Mesenchymal stem cell (in vitro differentiated cells and primary cell): ENCODE results near the gene DDAH1.

Experiments used
- DNase-seq: peaks from one replicate; pipeline ENCODE4 v3.0.0-alpha.2; 2013
- H2AFZ ChIP-seq: one replicate; pipeline ENCODE4 v1.6.1; 2013; ENCODE audit warnings: low read depth, mild to moderate bottlenecking, control low read depth, inconsistent platforms, low read length, moderate library complexity
- H2AK5ac ChIP-seq: 2 replicates; pipeline ENCODE4 v1.6.1; 2013; ENCODE audit warnings: low read length, moderate library complexity, mild to moderate bottlenecking, inconsistent platforms; ENCODE audit not compliant: severe bottlenecking
- H2BK120ac ChIP-seq: one replicate; pipeline ENCODE4 v1.6.1; 2013; ENCODE audit warnings: low read depth, mild to moderate bottlenecking, inconsistent platforms, low read length, moderate library complexity
- H2BK12ac ChIP-seq, 2 experiments: one replicate each; pipeline ENCODE4 v1.6.1; 2013; ENCODE audit warnings: inconsistent platforms in 2 of 2, low read length in 2 of 2, mild to moderate bottlenecking in 2 of 2, moderate library complexity in 2 of 2, control low read depth in 1 of 2
- H2BK15ac ChIP-seq: one replicate; pipeline ENCODE4 v1.6.1; 2013; ENCODE audit warnings: mild to moderate bottlenecking, low read depth, inconsistent platforms; ENCODE audit not compliant: poor library complexity, severe bottlenecking
- H2BK5ac ChIP-seq: 2 replicates; pipeline ENCODE4 v1.6.1; 2013; ENCODE audit warnings: low read depth, mild to moderate bottlenecking, low read length, control low read depth, inconsistent platforms; ENCODE audit not compliant: poor library complexity, severe bottlenecking
- H3K14ac ChIP-seq, 2 experiments: one replicate each; pipeline ENCODE4 v1.6.1; 2013; ENCODE audit warnings: inconsistent platforms in 2 of 2, low read length in 2 of 2, control low read depth in 1 of 2, mild to moderate bottlenecking in 1 of 2, moderate library complexity in 1 of 2
- H3K18ac ChIP-seq, 2 experiments: one replicate each; pipeline ENCODE4 v1.6.1; 2013; ENCODE audit warnings: inconsistent platforms in 2 of 2, low read length in 2 of 2, control low read depth in 1 of 2, low read depth in 1 of 2, mild to moderate bottlenecking in 1 of 2
- H3K23ac ChIP-seq, 2 experiments: one replicate each; pipeline ENCODE4 v1.6.1; 2013; ENCODE audit warnings: inconsistent platforms in 2 of 2, low read length in 2 of 2, mild to moderate bottlenecking in 2 of 2, moderate library complexity in 2 of 2, control low read depth in 1 of 2
- H3K27ac ChIP-seq: 2 replicates; pipeline ENCODE4 v1.5.1; 2013; ENCODE audit warnings: mild to moderate bottlenecking, moderate library complexity, low read length, control low read depth, inconsistent platforms; ENCODE audit not compliant: poor library complexity, severe bottlenecking
- H3K27me3 ChIP-seq, 2 experiments: 2 replicates each; pipeline versions ENCODE4 v1.6.1 to v1.7.0; 2013; ENCODE audit warnings: low read length in 2 of 2, mild to moderate bottlenecking in 2 of 2, moderate library complexity in 2 of 2, control low read depth in 1 of 2, inconsistent platforms in 1 of 2; ENCODE audit not compliant: control insufficient read depth in 1 of 2, insufficient read depth in 1 of 2
- H3K36me3 ChIP-seq, 2 experiments: 2 replicates each; pipeline versions ENCODE4 v1.6.1 to v1.7.0; 2013; ENCODE audit warnings: low read length in 2 of 2, control low read depth in 1 of 2, inconsistent platforms in 1 of 2, low read depth in 1 of 2, mild to moderate bottlenecking in 1 of 2; ENCODE audit not compliant: insufficient read depth in 2 of 2, control insufficient read depth in 1 of 2
- H3K4ac ChIP-seq, 2 experiments: one replicate each; pipeline ENCODE4 v1.6.1; 2013; ENCODE audit warnings: inconsistent platforms in 2 of 2, low read length in 2 of 2, mild to moderate bottlenecking in 2 of 2, moderate library complexity in 2 of 2, control low read depth in 1 of 2, low read depth in 1 of 2
- H3K4me1 ChIP-seq: 2 replicates; pipeline ENCODE4 v1.6.1; 2013; ENCODE audit warnings: low read depth, low read length, control low read depth; ENCODE audit not compliant: control insufficient read depth, insufficient read depth
- H3K4me2 ChIP-seq: 2 replicates; pipeline ENCODE4 v1.6.1; 2013; ENCODE audit warnings: low read length, mild to moderate bottlenecking, inconsistent platforms; ENCODE audit not compliant: poor library complexity, severe bottlenecking
- H3K4me3 ChIP-seq, 2 experiments: 2 replicates each; pipeline versions ENCODE4 v1.5.1 to v1.7.0; 2013; ENCODE audit warnings: low read length in 2 of 2, mild to moderate bottlenecking in 2 of 2, control low read depth in 1 of 2, low read depth in 1 of 2; ENCODE audit not compliant: insufficient read depth in 1 of 2
- H3K79me1 ChIP-seq: replicated peaks from 2 replicates; pipeline ENCODE4 v1.6.1; 2013; ENCODE audit warnings: mild to moderate bottlenecking, control low read depth, low read length, inconsistent platforms; ENCODE audit not compliant: poor library complexity, severe bottlenecking
- H3K9ac ChIP-seq: 2 replicates; pipeline ENCODE4 v1.7.0; 2013; ENCODE audit warnings: mild to moderate bottlenecking, low read length, moderate library complexity
- H3K9me3 ChIP-seq: 2 replicates; pipeline ENCODE4 v1.7.0; 2013; ENCODE audit warnings: mild to moderate bottlenecking, low read length; ENCODE audit not compliant: control insufficient read depth
- H4K8ac ChIP-seq: one replicate; pipeline ENCODE4 v1.6.1; 2013; ENCODE audit warnings: inconsistent platforms, mild to moderate bottlenecking, low read length, moderate library complexity
- H4K91ac ChIP-seq: one replicate; pipeline ENCODE4 v1.6.1; 2013; ENCODE audit warnings: mild to moderate bottlenecking, low read length, inconsistent platforms
- WGBS: methylation state at CpG from one replicate; pipeline ENCODE4 v1.1.7; 2013; ENCODE audit warnings: mixed read lengths; 5-methylcytosine and 5-hydroxymethylcytosine counted together

The DDAH1 gene

DNA sequence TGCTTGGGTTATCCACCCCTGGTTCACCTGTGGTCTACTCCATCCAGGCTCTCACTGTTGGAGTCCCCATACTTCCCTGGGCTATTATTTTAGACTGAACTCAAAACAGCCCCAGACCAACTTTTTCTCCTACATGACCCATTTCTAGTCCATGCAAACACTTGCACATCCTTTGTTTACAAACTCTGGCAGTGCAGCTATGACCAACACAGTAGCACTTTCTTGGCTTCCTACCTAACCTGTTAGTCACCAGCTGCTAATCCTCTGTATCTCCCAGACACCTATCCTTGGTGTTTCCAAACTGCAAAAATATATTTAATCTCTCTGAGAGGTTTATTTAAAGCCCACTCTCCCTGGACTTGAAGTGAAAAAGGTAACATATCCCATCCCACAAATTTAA, 90.8 kb downstream of the DDAH1 start:
- no peak overlapping the region for H4K91ac ChIP-seq
- H3K36me3 ChIP-seq = no peaks in the 10 kb centered on the region
- no peak overlapping the region for H3K4me3 ChIP-seq
- no peak overlapping the region for H2BK15ac ChIP-seq
- no peak overlapping the region for H3K9ac ChIP-seq
- no peak overlapping the region for H3K23ac ChIP-seq
- peak overlapping the region; percentile 37 for H3K27ac ChIP-seq
- no peak overlapping the region for H3K14ac ChIP-seq
- no peak overlapping the region for H3K4me2 ChIP-seq
- no peaks in the 10 kb centered on the region for H3K9me3 ChIP-seq
- H4K8ac ChIP-seq = no peak overlapping the region
- H2BK5ac ChIP-seq = no peak overlapping the region
- no peak overlapping the region for H3K4ac ChIP-seq
- H2AK5ac ChIP-seq = peak overlapping the region; percentile 36
- H2BK12ac ChIP-seq = peak overlapping the region in 1 of 2 experiments; percentile 24
- H3K18ac ChIP-seq = peak overlapping the region in 1 of 2 experiments; percentile 73
- DNase-seq = peak; percentile 89
- no peaks in the 10 kb centered on the region for H3K27me3 ChIP-seq
- H3K4me1 ChIP-seq = peaks cover 2% of the 10 kb centered on the region
- H2AFZ ChIP-seq = no peak overlapping the region
- peaks cover 9% of the 10 kb centered on the region for H3K79me1 ChIP-seq
- H2BK120ac ChIP-seq = no peak overlapping the region

DNA sequence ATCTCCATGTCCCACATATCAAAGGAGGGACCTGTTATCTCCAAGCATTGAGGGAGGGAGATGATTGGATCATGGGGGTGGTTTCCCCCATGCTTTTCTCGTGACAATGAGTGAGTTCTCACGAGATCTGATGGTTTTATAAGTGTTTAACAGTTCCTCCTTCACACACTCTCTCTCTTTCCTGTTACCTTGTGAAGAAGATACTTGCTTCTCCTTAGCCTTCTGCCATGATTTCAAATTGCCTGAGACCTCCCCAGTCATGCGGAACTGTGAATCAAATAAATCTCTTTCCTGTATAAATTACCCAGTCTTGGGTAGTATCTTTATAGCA, 91.6 kb downstream of the DDAH1 start:
- whole genome bisulfite sequencing = 71% methylated on average over 2 of the region's 3 CpGs
- H3K27ac ChIP-seq = no peak overlapping the region
- no peak overlapping the region for H3K14ac ChIP-seq
- peaks cover 2% of the 10 kb centered on the region for H3K4me1 ChIP-seq
- no peak overlapping the region for H2AFZ ChIP-seq
- no peak overlapping the region for H2BK120ac ChIP-seq
- no peak overlapping the region for H2BK15ac ChIP-seq
- no peaks in the 10 kb centered on the region for H3K9me3 ChIP-seq
- no peak overlapping the region for H3K23ac ChIP-seq
- H3K79me1 ChIP-seq = peaks cover 9% of the 10 kb centered on the region
- no peak overlapping the region for H3K4ac ChIP-seq
- H2AK5ac ChIP-seq = peak overlapping the region; percentile 8
- no peak overlapping the region for H4K8ac ChIP-seq
- H3K4me3 ChIP-seq = no peak overlapping the region
- no peaks in the 10 kb centered on the region for H3K36me3 ChIP-seq
- no peaks in the 10 kb centered on the region for H3K27me3 ChIP-seq
- H3K4me2 ChIP-seq = no peak overlapping the region
- no peak overlapping the region for H3K9ac ChIP-seq
- no peak overlapping the region for H4K91ac ChIP-seq
- H2BK12ac ChIP-seq = peak overlapping the region; percentile 3 to 81
- no peak overlapping the region for H2BK5ac ChIP-seq
- peak overlapping the region in 1 of 2 experiments; percentile 70 for H3K18ac ChIP-seq
- DNase-seq = no peak

DNA sequence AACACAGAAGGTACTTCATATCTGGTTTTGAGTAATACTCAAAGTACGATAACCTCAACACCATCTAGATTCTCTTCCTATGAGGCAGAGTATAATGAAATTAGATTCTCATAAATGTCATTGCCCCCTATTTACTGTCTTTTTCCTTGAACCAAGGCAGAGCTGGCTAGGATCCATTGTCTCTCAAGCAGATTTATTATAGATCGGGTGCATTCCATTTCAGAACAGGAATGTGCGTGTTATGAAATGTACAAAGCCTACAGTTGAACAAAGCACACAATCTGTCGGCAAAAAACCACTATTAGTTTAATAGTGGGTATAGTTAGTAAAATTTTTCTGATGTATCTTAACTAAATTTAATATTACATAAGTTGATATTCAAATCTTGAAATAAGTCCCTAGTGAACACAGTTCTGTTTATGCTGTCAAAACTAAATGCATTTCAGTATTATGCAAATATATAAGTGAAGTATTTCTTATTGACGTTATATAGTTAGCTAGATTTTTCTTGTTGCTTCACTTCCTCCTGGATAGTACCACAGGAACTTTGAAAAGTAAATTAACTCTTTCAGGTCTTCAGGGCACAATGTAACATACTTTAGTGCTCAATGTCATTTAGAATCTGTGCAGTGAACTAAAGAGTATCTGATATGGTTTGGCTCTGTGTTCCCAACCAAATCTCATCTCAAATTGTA, 92.1 kb downstream of the DDAH1 start:
- DNase-seq = peak; percentile 56
- Histone ChIP-seq H3K4ac (no peak overlapping the region), H2BK5ac (no peak overlapping the region), H4K91ac (no peak overlapping the region), H3K4me2 (no peak overlapping the region), H2BK12ac (no peak overlapping the region), H3K79me1 (peaks cover 9% of the 10 kb centered on the region), H3K4me3 (no peak overlapping the region), H3K9me3 (no peaks in the 10 kb centered on the region), H3K18ac (peak overlapping the region in 1 of 2 experiments; percentile 70), H3K4me1 (peaks cover 2% of the 10 kb centered on the region), H2AK5ac (peak overlapping the region; percentile 8), H2BK15ac (no peak overlapping the region), H2BK120ac (no peak overlapping the region), H3K14ac (no peak overlapping the region), H3K36me3 (no peaks in the 10 kb centered on the region), H3K9ac (no peak overlapping the region), H3K23ac (no peak overlapping the region), H3K27ac (no peak overlapping the region), H4K8ac (no peak overlapping the region), H2AFZ (no peak overlapping the region), H3K27me3 (no peaks in the 10 kb centered on the region)
- 86% methylated on average over 2 of the region's 5 CpGs for WGBS

DNA sequence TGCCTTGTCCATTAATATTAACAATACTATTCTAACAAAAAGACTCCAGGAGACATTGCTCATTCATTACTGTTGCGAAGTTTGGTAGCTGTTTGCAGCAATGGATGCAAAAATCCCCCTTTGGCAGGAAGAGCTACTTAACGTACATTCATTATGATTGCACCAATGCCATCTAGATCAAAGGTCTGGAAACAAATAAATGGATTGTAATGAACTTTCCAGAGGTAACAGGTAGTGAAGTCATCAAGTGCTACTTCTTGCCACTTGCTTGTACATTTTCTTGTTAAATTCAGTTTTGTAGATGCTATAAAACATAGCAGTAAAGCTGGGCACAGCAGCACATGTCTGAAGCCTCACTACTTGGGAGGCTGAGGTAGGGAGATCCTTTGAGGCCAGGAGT, 93.9 kb downstream of the DDAH1 start:
- Histone ChIP-seq H4K8ac (no peak overlapping the region), H3K27ac (no peak overlapping the region), H2AK5ac (no peak overlapping the region), H3K9me3 (no peaks in the 10 kb centered on the region), H3K36me3 (no peaks in the 10 kb centered on the region), H3K18ac (no peak overlapping the region), H2BK15ac (no peak overlapping the region), H3K4me1 (peaks cover 2% of the 10 kb centered on the region), H2BK12ac (no peak overlapping the region), H3K79me1 (peaks cover 9% of the 10 kb centered on the region), H2BK120ac (no peak overlapping the region), H2BK5ac (no peak overlapping the region), H3K4me2 (no peak overlapping the region), H3K9ac (no peak overlapping the region), H3K4ac (no peak overlapping the region), H3K27me3 (no peaks in the 10 kb centered on the region), H3K4me3 (no peak overlapping the region), H3K23ac (no peak overlapping the region), H2AFZ (no peak overlapping the region), H3K14ac (no peak overlapping the region), H4K91ac (no peak overlapping the region)
- WGBS = 90% methylated on average over 2 of the region's 2 CpGs
- no peak for DNase-seq
